Adipose tissue (tissue), 3 donors: ENCODE measurements around the gene ZC3H13. TPM values are rescaled to one million over a fixed set of nuclear protein-coding genes. Genes with fewer than 3 reads are reported as not detected.

Experiments
- H3K27ac ChIP-seq: one replicate; pipeline ENCODE4 v1.5.1; 2013; ENCODE audit warnings: low read depth, low read length
- WGBS, 3 donors: extraction: QIAGEN DNeasy Blood & Tissue Kit; methylation state at CpG; one replicate each; pipeline ENCODE4 v1.1.7; 2013; 5-methylcytosine and 5-hydroxymethylcytosine counted together
- polyA plus RNA-seq, 3 donors: library from polyadenylated mRNA; stranded (reverse); fragments of 200-250 nt; gene quantifications; one replicate each; pipeline ENCODE4 v1.2.3, GENCODE V29; 2013
- donor health status: healthy with polysubstance abuse.
- donor health status: Bipolar disorder and iron deficiency.
- donor health status: healthy.

Gene ZC3H13, protein sequence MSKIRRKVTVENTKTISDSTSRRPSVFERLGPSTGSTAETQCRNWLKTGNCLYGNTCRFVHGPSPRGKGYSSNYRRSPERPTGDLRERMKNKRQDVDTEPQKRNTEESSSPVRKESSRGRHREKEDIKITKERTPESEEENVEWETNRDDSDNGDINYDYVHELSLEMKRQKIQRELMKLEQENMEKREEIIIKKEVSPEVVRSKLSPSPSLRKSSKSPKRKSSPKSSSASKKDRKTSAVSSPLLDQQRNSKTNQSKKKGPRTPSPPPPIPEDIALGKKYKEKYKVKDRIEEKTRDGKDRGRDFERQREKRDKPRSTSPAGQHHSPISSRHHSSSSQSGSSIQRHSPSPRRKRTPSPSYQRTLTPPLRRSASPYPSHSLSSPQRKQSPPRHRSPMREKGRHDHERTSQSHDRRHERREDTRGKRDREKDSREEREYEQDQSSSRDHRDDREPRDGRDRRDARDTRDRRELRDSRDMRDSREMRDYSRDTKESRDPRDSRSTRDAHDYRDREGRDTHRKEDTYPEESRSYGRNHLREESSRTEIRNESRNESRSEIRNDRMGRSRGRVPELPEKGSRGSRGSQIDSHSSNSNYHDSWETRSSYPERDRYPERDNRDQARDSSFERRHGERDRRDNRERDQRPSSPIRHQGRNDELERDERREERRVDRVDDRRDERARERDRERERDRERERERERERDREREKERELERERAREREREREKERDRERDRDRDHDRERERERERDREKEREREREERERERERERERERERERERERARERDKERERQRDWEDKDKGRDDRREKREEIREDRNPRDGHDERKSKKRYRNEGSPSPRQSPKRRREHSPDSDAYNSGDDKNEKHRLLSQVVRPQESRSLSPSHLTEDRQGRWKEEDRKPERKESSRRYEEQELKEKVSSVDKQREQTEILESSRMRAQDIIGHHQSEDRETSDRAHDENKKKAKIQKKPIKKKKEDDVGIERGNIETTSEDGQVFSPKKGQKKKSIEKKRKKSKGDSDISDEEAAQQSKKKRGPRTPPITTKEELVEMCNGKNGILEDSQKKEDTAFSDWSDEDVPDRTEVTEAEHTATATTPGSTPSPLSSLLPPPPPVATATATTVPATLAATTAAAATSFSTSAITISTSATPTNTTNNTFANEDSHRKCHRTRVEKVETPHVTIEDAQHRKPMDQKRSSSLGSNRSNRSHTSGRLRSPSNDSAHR (N-terminal part only)
- 10 to 100 TPM in 2 of 3 donors, 1 to 10 TPM in 1; 5.3 to 23.7 (median 12.7) TPM for polyA plus RNA-seq

DNA sequence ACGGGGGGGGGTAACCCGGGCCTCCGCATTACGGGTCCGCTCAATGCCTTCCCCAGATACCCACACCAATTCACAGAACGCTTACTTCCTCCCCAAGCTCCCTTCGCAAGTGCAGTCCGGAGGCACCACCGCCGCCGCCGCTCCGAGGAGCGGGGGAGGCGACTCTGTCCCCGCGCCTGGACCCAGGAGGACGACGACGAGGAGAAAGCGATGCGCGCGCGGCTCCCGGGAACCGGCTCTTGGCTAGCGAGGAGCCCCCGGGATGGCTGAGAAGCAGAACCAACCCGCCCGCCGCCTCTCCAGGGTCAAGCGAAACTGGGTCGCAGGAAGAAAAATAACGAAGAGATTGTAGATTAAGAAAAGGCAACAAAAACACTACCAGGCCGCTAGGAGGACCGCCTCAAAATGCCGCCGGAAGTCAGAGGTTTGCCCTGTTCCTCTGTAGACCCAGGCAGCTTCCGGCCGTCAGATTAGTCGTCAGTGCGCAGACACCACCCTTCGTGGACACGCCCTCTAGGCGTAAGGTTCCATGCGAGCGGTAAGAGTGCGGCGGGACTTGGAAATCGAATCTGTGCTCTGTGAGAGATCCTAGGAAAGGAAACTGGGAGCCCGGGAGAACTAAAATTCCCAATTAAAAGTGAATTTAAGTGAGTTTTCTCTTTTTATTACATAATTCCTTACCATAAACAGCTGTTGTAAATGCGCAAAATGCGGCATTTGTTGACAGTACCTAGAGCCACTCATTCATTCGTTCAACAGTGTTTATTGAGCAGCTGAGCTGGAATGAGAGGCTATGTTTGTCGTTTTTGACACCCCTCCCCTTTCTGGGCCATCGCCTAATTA, at the start of gene ZC3H13:
Gene ZC3H13, minus strand, starts transcription at position 428 of the 843 bp plus-strand sequence. CDS start 7,239 bp downstream, outside the sequence.
- WGBS, 3 donors = 0 to 1% (median 0%) methylated on average over 57 of the region's 57 CpGs
- H3K27ac ChIP-seq = peak within 1 kb of the TSS; percentile 92

DNA sequence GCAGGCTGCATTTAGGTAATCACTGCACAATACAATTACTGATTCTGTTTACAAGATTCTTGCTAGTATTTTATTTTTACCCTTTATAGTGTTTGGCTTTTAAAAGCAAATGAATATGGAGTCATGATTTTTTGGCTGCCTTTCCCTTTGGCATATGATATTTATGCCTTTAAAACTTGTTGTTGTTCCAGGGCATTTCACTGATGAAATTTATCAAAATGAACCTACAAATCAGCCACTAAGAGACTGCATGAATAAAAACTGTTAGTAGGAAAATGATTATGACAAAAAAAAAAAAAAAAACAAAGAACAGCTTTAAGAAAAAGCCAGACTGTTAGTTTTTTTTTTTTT, 49.7 kb upstream of the ZC3H13 start:
- no peak overlapping the region for H3K27ac ChIP-seq

DNA sequence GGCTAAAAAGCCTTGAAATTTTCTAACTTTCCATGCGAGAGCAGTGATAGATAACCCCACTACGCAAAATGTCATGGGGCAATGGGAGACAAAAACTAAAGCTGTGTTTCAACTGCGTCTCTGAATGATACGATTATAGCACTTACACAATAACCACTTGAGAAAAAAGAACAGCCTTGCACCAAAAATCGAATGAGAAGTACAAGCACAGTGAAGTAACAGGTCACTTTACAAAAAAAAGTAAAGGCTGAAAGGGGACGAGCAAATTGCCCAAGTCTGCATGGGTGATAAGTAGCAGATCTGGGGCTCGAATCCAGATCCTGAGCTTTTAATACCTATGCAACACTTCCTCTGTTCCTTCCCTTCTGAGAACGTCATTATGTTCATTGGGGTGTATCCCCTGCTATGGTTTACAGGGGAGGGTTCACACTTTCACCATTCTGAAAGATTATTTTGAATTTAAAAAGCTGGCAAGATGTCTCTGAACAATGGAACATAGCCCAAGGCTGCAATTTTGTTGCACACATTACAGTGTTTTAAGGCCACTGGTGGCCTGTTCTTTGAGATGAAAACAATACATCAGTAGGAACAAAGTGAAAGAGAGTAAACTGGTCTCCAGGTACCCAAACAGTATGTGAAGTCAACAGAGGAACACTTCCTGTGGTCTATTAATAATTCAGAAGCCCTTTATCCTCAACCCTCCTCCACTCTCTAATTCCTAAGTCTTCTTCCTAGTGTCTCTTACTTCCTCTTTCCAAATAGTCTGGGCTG, 49.1 kb upstream of the ZC3H13 start:
- no peak overlapping the region for H3K27ac ChIP-seq
- 50 to 67% (median 51%) methylated on average over 8 of the region's 8 CpGs for WGBS, 3 donors

DNA sequence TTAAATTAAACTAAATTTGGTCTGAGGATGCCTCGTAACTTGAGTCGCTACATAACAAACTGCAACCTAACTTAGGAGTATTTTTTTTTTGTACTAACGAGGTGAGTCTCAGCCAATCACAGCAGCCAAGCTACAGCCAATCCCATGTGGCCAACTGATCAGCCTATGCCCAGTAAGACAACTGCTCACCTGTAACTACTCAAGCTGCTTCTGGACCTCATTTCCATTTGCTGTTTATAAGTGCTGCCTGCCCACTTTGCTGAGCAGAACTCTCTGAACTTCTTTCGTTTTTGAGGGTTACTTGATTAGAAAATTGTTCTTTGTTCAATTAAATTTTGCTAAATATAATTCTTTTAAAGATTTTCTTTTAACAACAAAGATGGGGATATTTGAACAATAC, 48.5 kb upstream of the ZC3H13 start:
- H3K27ac ChIP-seq = no peak overlapping the region
- 80 to 87% (median 85%) methylated on average over 4 of the region's 4 CpGs for WGBS, 3 donors

DNA sequence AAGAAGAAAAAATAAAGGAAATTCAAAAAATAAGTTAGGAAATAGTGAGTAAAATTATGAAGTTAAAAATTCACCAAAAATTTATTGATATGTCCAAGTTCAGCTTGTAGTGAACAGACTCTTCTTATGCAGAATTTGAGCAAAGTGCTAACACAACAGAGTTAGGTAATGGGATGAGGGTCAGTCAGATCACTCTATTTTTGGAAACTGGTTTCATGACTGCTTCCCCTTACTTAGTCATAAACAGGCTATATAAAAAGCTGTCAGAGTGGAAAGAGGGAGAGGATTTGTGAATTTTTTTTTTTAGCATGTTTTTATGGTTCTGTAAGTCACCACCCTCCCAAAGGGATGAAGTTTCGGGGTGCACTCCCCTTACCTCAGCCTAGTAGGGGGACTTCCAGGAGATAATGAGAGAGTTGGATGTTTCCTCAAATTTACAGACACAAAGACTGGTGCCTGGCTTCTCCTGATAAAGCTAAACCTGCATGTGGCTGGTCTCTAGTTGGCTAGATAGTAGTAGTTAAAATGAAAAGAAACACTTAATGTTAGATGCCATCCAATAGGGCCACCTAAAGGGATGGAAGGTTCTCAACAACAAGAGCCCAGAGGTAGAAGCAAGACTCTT, 47.8 kb upstream of the ZC3H13 start:
- no peak overlapping the region for H3K27ac ChIP-seq
- WGBS, 3 donors = 55 to 81% (median 67%) methylated on average over 1 of the region's 1 CpG

DNA sequence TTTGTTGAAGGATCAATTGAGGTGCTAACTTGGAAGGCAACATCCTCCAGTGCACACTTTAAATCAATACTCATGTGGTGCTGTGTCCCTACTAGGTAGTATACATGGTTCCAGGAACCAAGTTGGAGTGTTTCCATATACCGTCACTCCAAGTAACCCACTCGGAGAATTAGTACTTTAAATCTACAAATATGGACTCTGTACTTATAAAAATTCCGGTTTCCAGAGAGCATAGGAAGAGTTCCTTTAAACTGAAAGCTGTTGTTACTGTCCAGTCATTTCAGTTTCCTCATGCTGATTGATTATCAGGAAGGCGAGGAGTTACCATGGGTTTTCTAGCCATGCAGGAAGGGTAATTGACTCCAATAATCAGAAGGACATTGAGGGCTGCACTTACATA, 45.1 kb upstream of the ZC3H13 start:
- no peak overlapping the region for H3K27ac ChIP-seq
- WGBS, 3 donors = 84 to 93% (median 87%) methylated on average over 4 of the region's 4 CpGs

DNA sequence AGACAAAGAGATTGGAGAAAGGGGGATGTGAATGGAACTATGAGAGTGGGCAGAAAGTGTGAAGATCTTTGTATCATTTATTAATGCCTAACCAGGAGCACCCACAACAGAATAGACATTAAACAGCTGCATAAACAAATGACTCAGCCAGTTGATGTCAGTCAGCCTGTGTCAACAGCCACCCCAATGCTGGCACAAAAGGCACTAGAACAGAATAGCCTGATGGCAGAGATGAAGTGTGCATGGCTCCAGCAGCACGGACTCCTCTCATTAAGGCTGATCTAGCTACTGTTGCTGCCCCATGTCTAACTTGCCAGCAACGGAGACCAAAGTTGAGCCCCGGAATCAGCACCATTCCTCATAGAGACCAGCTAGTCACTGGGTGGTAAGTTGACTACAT, 44.5 kb upstream of the ZC3H13 start:
- 72 to 92% (median 88%) methylated on average over 3 of the region's 3 CpGs for WGBS, 3 donors
- no peak overlapping the region for H3K27ac ChIP-seq

DNA sequence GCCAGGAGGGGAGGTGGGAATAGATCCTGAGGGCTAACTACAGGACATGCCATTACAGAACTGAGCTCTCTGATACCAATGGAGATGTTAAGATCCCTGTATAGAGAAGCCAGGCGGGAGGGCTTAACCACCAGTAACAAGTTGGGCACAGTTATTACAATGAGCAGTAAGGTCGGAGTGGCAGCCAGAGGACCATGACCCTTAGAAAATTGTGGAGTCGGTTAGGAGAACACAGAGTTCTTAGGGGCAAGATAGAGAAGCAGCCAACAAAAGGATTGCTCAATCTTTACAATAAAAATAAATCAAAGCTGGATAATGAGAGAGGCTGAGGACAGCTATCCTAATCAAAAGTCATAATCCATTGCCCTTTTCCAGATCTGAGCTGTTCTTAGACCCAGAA, 41.9 kb upstream of the ZC3H13 start:
- 90 to 96% (median 91%) methylated on average over 3 of the region's 3 CpGs for WGBS, 3 donors
- H3K27ac ChIP-seq = no peak overlapping the region

DNA sequence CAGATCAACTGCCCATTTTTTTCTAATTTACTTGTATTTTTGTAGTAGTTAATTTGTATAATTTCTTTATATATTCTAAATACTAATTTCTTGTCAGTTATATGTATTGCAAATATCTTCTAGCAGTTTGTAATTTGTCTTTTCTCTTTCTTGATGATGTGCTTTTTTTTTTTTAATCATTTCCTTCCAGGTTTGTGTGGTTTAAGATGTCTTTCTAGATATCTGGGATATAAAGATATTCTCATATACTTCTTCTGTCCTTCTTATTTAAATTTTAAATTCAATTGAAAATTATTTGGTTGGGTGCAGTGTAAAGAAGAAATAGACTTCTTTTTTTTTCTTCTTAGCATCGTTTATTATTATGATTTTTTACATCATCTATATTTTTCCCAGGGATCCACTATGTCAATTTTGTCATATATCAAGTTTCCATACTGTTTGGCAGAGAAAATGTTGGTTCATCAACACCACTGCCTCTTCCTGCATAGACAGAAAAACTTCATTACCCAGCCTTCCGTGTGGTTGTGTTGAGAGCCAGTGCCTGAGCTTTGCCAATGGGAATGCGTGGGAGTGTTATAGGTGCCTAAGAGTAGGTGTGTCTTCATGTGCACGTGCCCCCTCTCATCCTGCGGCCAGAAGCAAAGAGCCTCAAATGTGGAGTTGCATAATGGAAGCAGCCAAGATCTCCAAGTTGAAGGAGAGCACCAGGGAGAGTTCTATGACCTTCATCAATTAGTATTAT, 36.4 kb upstream of the ZC3H13 start:
- WGBS, 3 donors = 76 to 79% (median 77%) methylated on average over 5 of the region's 5 CpGs
- no peak overlapping the region for H3K27ac ChIP-seq

DNA sequence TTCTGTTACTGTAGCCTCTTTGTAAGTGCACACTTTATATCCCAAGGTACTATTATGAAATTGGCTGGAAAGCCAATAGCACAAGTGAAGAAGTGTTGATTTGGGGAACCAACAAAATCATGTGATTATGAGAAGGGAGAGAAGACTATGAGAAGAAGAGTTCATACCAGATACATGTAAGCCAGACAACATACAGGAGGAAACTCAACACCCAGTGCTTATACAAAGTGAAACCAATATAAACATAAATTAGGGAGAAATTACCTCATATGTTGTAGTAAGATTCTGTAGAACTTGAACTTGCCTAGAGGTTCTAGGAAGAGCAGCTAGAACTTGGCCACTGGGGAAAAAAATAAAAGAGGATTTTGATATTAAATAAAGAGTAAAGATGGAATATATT, 34.9 kb upstream of the ZC3H13 start:
- H3K27ac ChIP-seq = no peak overlapping the region

DNA sequence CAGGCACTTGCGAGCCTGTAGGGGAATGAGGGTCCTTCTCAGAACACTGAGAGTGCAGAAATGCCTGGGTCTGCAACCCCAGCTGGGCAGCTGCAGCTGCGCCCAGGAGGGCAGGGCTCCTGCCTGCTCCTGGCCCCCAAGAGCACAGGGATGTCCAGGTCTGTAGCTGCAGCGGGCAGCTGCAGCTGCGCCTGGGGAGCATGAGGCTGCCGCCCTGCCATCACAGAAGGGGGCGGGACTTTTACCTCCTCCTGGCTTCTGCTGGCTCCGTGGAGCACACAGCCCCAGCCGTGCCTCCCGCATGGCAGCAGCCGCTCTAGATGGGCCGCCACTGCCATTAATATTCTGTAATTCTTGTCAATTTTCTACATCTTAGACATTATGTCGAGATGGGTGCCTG, 34.4 kb upstream of the ZC3H13 start:
- 88 to 95% (median 93%) methylated on average over 12 of the region's 12 CpGs for WGBS, 3 donors

DNA sequence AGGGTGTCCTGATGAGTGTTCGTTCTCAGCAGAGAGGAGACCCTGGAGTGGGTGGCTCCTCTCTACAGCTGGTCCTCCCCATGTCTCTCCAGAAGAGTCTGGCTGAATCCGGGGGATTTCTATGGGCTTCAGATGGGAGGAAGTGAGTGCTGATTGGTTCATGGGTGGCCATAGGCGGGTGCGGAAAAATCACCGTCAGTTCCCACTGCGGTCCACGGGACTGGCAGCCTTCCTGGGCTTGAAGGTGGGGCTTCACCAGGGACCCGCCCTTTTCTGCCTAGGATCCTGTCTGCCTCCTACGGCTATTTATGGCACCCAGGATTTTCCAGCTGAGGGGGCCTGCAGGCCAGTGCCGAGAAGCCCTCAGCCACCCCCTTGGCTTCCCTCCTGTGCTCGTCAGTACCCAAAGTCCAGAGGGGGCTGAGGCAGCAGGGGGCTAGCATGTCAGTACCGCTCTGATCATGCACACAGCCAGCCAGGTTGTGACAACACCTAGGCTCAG, 33.9 kb upstream of the ZC3H13 start:
- no peak overlapping the region for H3K27ac ChIP-seq
- 83 to 91% (median 88%) methylated on average over 11 to 12 of the region's 12 CpGs for WGBS, 3 donors

More for the DNA sequence above, 34.4 kb upstream of the ZC3H13 start:
- H3K27ac ChIP-seq = no peak overlapping the region

DNA sequence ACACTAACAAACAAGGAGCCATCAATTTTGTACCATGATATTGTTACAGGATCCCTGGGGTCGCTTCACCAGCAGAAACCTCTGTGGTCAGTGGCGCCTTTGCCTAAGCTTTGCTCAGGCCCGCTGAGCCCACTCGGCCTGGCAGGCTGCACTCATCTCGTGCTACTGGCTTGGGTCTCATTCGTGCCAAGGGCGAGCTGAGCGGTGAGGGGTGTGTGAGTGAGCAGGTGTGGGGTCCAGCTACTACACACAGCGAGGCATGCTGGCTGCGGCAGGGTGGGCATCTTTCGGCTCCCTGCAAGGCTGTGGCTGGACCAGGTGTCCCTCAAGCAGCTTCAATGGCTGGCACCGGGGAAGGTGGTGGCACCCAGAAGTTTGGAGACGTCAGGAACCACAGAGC, 33.2 kb upstream of the ZC3H13 start:
- H3K27ac ChIP-seq = no peak overlapping the region
- WGBS, 3 donors = 91 to 97% (median 95%) methylated on average over 13 of the region's 13 CpGs

DNA sequence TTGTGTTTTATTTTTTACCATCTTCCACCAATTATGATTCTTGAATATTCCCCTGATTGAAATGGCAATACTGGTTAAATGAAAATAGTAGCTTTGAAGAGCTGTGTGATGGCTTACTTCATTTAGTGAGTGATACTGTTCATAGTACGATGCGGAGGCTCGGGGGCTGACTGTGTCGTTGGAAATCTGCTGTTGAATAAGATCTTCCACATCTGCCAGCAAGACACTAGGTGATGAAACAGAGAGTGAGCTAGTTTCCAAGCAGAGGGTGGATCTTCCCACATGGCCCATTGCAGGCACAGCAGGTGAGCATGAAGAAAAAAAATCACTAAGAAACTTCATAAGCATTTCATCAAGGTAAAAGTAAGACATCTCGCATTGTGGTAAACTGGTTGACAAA, 29.8 kb upstream of the ZC3H13 start:
- no peak overlapping the region for H3K27ac ChIP-seq
- 93 to 94% (median 94%) methylated on average over 5 of the region's 5 CpGs for WGBS, 3 donors

DNA sequence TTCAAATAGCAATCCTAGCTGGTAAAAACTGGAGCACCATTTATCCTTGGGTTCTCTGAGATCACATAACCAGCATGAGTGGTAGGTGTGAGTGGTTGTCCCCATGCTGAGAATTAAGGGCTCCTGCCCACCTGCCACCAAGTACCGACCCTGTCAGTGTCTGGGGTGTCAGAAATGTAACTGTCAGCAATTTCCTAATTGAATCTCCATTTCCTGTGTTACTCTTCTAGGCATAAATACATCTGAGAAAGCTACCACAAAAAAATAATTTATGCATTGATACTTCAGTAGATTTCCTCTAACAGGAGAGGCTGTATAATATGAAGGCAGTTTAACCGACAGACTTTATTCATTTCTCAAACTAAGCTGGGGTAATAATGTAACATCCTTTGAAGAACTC, 27.2 kb upstream of the ZC3H13 start:
- no peak overlapping the region for H3K27ac ChIP-seq
- WGBS, 3 donors = 39 to 53% (median 45%) methylated on average over 2 of the region's 2 CpGs

DNA sequence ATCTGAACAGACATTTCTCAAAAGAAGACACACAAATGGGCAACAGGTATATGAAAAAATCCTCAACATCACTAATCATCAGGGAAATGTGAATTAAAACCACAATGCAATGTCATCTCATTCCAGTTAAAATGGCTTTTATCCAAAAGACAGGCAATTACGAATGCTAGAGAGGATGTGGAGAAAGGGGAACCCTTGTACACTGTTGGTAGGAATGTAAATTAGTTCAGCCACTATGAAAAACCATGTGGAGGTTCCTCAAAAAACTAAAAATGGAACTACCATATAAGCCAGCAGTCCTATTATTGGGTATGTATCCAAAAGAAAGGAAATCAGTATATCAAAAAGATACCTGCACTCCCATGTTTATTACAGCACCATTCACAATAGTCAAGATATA, 24.7 kb upstream of the ZC3H13 start:
- 37 to 88% (median 49%) methylated on average over 1 of the region's 1 CpG for WGBS, 3 donors
- H3K27ac ChIP-seq = no peak overlapping the region
